Suprapubic skin (tissue), 3 donors: ENCODE data around the gene MGAT4B.

ENCODE experiments used
- CTCF ChIP-seq, 2 donors: fragments of 200-600 bp in 1 of 2; fragments of 450-650 bp in 1 of 2; sonication (generic) in 1 of 2; IDR thresholded peaks; one replicate each; pipeline ENCODE4 v1.5.1; 2016 to 2019; ENCODE audit warnings: antibody characterized with exemption in 2 of 2, mild to moderate bottlenecking in 1 of 2, moderate library complexity in 1 of 2
- POLR2AphosphoS5 ChIP-seq, 3 donors: sonication (generic); formaldehyde crosslinking; IDR thresholded peaks; one replicate each; pipeline ENCODE4 v1.6.1; 2017; ENCODE audit warnings: antibody characterized with exemption in 3 of 3

- no peak for TF ChIP-seq CTCF (IDR thresholded peaks at IDR 0.05)
- TF ChIP-seq POLR2AphosphoS5 (IDR thresholded peaks at IDR 0.05), result no peak
Measured at GRCh38 chr5:179802207-179802883, 4.3 kb downstream of the MGAT4B start.
